ENCODE measurements around the gene SLC8A3.

SLC8A3 gene

DNA sequence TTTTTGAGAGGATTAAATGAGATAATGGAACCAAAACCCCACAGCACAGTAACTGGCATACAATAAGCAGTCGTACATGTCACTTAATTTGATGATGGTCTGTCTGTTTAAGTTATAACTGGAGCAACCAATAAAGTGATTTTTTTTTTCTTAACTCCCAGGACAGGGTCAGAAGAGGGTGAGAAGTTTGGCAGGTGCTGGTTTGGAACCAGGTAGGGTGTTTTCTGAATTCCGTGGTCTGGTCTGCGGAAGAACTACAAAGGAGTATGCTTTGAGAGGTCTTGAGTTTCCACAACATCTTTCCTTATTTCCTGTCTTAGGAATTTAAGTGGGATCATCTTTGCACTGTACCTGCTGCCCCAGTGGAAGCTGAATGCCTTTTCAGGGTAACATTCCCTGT lies 111.7 kb downstream of the SLC8A3 start:
- ChIA-PET POLR2A (ENCODE audit: low non-redundant PET) (no interaction called here), CTCF (no interaction called here)
- TF ChIP-seq, protein P1, sequence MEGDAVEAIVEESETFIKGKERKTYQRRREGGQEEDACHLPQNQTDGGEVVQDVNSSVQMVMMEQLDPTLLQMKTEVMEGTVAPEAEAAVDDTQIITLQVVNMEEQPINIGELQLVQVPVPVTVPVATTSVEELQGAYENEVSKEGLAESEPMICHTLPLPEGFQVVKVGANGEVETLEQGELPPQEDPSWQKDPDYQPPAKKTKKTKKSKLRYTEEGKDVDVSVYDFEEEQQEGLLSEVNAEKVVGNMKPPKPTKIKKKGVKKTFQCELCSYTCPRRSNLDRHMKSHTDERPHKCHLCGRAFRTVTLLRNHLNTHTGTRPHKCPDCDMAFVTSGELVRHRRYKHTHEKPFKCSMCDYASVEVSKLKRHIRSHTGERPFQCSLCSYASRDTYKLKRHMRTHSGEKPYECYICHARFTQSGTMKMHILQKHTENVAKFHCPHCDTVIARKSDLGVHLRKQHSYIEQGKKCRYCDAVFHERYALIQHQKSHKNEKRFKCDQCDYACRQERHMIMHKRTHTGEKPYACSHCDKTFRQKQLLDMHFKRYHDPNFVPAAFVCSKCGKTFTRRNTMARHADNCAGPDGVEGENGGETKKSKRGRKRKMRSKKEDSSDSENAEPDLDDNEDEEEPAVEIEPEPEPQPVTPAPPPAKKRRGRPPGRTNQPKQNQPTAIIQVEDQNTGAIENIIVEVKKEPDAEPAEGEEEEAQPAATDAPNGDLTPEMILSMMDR (conservative IDR thresholded peaks at IDR 0.05; ENCODE audit: low read depth) = no peak
- H3K27ac ChIP-seq = no peak overlapping the region
- no peak for DNase-seq (ENCODE audit: low spot score)

DNA sequence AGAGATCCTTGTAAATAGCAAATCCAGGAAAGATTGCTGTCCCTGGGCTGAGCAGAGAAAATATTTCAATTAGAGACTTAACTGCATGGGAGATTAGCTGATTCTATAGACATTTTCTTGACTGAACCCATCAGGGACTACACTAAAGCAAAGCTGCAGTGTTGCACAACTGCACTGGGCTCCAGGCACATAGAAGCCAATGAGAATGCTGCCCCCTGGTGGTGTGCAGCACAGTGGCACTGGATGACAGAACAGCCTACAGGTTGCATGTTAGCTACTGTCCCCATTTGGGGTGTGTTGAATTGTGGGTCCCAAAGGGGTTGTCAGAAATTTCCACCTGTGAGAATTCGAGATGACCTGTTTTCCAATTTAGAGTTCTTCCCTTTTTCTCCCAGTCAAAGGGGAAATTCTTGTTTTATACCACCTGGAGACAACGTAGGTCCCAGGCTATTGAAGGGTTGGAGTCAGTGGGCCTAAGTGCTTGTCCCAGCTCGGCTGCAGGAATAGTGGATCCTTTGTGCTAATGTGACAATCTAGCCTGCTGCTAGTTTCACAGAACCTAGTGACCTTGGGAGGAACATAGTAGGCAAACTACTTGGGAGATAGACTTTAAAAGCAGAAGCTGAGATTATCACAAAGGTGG lies 114.7 kb downstream of the SLC8A3 start:
- CTCF ChIA-PET = interaction anchor here (0.5 to 2.6 kb wide), 25 partner anchors 8 to 907 kb away, joined by 3 to 16 read pairs (median 3); no protein-coding TSS in a partner anchor
- POLR2A ChIA-PET (ENCODE audit: low non-redundant PET) = no interaction called here
- no peak overlapping the region for H3K27ac ChIP-seq
- peak; percentile 75 for DNase-seq (ENCODE audit: low spot score)
- TF ChIP-seq, protein P1 (conservative IDR thresholded peaks at IDR 0.05; ENCODE audit: low read depth) = peak; percentile 79

DNA sequence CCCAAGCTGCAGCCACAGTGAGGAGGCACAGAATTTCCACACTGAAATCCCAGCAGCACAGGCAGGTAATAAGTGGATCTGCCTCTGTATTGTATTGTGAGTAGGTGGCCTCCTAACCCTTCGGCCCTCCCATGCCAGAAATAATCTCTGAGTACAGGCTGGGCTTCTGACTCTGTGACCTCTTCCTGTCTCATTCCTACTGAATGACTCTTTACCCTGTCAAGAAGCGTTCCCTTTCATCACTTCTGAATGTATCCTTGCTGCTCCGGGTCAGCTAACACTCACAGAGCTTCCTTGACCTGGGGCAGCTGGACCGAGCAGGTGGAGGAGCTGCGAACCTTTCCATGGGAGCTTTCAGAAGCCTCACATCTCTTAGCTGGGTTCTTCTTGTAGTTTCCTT lies 119.6 kb downstream of the SLC8A3 start:
- POLR2A ChIA-PET (ENCODE audit: low non-redundant PET) = no interaction called here
- CTCF ChIA-PET = interaction anchor here (0.6 to 2.3 kb wide), 3 partner anchors 235 to 485 kb away, joined by 3 to 7 read pairs (median 4); no protein-coding TSS in a partner anchor
- TF ChIP-seq, protein P1 (conservative IDR thresholded peaks at IDR 0.05; ENCODE audit: low read depth) = no peak
- no peak overlapping the region for H3K27ac ChIP-seq
- DNase-seq (ENCODE audit: low spot score) = no peak

DNA sequence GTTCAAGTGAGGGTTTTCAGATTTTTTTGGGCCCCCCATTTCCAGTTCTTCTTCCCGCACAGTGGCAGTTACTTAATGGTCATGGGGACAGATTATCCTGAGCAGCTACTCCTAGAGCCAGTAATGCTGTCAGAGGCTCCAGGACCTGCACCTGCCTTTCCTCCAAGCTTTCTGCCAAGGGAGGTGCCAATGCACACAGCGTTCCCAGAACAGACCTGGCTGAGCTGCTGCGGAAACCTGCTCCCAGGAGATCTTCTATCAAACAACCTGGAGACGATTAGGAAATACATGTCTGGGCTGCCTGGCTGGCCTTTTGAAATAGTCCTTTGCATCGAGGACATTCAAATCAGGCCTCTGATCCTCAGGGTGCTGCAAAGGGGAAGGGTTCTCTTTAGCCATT lies 120.9 kb downstream of the SLC8A3 start:
- no peak for DNase-seq (ENCODE audit: low spot score)
- CTCF ChIA-PET = no interaction called here
- no peak overlapping the region for H3K27ac ChIP-seq
- TF ChIP-seq, protein P1 (conservative IDR thresholded peaks at IDR 0.05; ENCODE audit: low read depth) = no peak
- POLR2A ChIA-PET (ENCODE audit: low non-redundant PET) = no interaction called here

DNA sequence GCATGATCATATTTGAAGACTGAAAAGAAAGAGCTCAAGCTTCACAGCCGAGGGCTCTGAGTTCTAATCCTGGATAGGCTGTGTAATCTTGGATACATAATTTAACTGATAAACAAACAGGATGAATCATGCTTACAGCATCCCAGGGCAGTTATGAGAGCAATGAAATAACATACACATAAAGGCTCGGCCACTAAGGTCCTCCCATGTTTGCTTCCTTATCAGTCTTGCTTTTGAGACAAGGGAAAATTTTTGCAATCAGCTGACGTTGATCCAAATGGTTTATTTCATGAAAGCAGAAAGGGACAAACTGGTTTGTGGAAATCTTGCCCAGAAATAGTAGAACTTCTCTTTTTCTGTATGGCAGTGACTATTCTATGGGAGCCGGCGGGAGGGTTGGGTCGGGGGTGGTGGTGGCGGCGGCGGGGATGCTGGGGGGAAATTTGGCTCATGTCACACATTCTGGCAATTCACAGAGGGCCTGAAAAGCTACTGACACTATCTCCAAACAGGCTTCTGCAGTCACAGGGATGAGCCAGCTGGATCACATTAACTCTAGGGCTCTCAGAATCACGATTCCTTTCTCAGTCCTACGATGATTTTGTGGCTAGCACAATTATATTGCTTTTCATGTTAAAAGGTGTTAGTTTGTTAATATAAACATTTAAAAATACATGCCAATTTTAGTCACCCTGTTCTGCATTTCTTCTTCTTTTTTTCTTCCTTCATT lies 124.5 kb downstream of the SLC8A3 start:
- POLR2A ChIA-PET (ENCODE audit: low non-redundant PET) = no interaction called here
- CTCF ChIA-PET = no interaction called here
- no peak overlapping the region for H3K27ac ChIP-seq
- no peak for DNase-seq (ENCODE audit: low spot score)
- TF ChIP-seq, protein P1 (conservative IDR thresholded peaks at IDR 0.05; ENCODE audit: low read depth) = no peak

DNA sequence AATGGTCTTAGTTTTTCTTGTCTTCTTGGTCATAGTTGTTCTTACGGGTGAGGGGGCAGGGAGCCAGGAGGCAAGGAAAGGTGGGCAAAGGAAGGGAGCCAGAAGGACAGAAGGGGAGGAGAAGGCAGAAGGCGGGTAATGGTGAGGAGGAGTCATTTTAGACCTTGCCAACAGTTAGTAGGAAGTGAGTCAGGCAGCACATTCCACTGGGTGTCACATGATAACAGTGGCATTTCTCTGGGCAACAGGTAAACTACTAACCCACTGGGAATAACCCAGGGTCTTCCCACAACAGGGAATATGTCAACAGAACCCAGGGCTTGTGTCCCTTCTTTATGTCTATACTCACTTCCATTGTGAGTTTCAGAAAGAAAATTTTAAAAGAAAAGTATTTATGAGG lies 127.6 kb downstream of the SLC8A3 start:
- CTCF ChIA-PET = no interaction called here
- no peak overlapping the region for H3K27ac ChIP-seq
- TF ChIP-seq, protein P1 (conservative IDR thresholded peaks at IDR 0.05; ENCODE audit: low read depth) = no peak
- DNase-seq (ENCODE audit: low spot score) = peak; percentile 60
- POLR2A ChIA-PET (ENCODE audit: low non-redundant PET) = no interaction called here
